ENCODE measurements around the gene TBCC.
"Not testable (repeated sequence)": the region's sequence is repeated elsewhere in the genome, so short reads cannot be mapped to it uniquely, and the experiment has no call there.

Gene TBCC

GRCh38 chr6:42758756-42759430 is 13.0 kb upstream of the TBCC start:
- no peaks in the 10 kb centered on the region for H3K27me3 Mint-ChIP-seq
- no peak overlapping the region for H3K4me3 Mint-ChIP-seq
- no peaks in the 10 kb centered on the region for H3K9me3 Mint-ChIP-seq (ENCODE audit: low read depth)
- peaks cover 9% of the 10 kb centered on the region for H3K36me3 Mint-ChIP-seq
- peaks cover 27% of the 10 kb centered on the region for H3K4me1 Mint-ChIP-seq (ENCODE audit: low read depth)
- H3K27ac Mint-ChIP-seq: no peak overlapping the region

GRCh38 chr6:42756722-42757121 is 10.8 kb upstream of the TBCC start:
- H3K27me3 Mint-ChIP-seq: no peaks in the 10 kb centered on the region
- H3K4me3 Mint-ChIP-seq: no peak overlapping the region
- no peaks in the 10 kb centered on the region for H3K9me3 Mint-ChIP-seq (ENCODE audit: low read depth)
- H3K4me1 Mint-ChIP-seq (ENCODE audit: low read depth): peaks cover 30% of the 10 kb centered on the region
- peaks cover 12% of the 10 kb centered on the region for H3K36me3 Mint-ChIP-seq
- H3K27ac Mint-ChIP-seq: no peak overlapping the region

GRCh38 chr6:42754759-42755158 is 8.9 kb upstream of the TBCC start:
- Mint-ChIP-seq H3K36me3 (peaks cover 12% of the 10 kb centered on the region), H3K27me3 (no peaks in the 10 kb centered on the region), H3K4me3 (no peak overlapping the region), H3K4me1 (ENCODE audit: low read depth) (peaks cover 35% of the 10 kb centered on the region), H3K9me3 (ENCODE audit: low read depth) (no peaks in the 10 kb centered on the region), H3K27ac (no peak overlapping the region)

GRCh38 chr6:42751055-42751454 is 5.2 kb upstream of the TBCC start:
- no peak overlapping the region for H3K4me3 Mint-ChIP-seq
- no peaks in the 10 kb centered on the region for H3K9me3 Mint-ChIP-seq (ENCODE audit: low read depth)
- no peaks in the 10 kb centered on the region for H3K27me3 Mint-ChIP-seq
- peaks cover 31% of the 10 kb centered on the region for H3K4me1 Mint-ChIP-seq (ENCODE audit: low read depth)
- peaks cover 8% of the 10 kb centered on the region for H3K36me3 Mint-ChIP-seq
- H3K27ac Mint-ChIP-seq: no peak overlapping the region

GRCh38 chr6:42748203-42748898 is 2.4 kb upstream of the TBCC start:
- peak overlapping the region; percentile 95 for H3K27ac Mint-ChIP-seq
- peaks cover 12% of the 10 kb centered on the region for H3K36me3 Mint-ChIP-seq
- H3K4me1 Mint-ChIP-seq (ENCODE audit: low read depth): peaks cover 37% of the 10 kb centered on the region
- H3K9me3 Mint-ChIP-seq (ENCODE audit: low read depth): no peaks in the 10 kb centered on the region
- H3K27me3 Mint-ChIP-seq: no peaks in the 10 kb centered on the region
- H3K4me3 Mint-ChIP-seq: peak overlapping the region; percentile 99

- Mint-ChIP-seq H3K4me3 (peak overlapping the region; percentile 99), H3K27ac (peak overlapping the region; percentile 95), H3K27me3 (no peaks in the 10 kb centered on the region), H3K4me1 (ENCODE audit: low read depth) (peaks cover 36% of the 10 kb centered on the region), H3K9me3 (ENCODE audit: low read depth) (peaks cover 7% of the 10 kb centered on the region), H3K36me3 (peaks cover 9% of the 10 kb centered on the region)
Measured at GRCh38 chr6:42746463-42747391, 824 bp upstream of the TBCC start.

GRCh38 chr6:42745083-42745639 is 742 bp downstream of the TBCC start:
- peaks cover 6% of the 10 kb centered on the region for H3K36me3 Mint-ChIP-seq
- H3K27ac Mint-ChIP-seq: peak overlapping the region; percentile 34

GRCh38 chr6:42744351-42744893 is 1.5 kb downstream of the TBCC start:
- Mint-ChIP-seq H3K4me1 (ENCODE audit: low read depth) (peaks cover 31% of the 10 kb centered on the region), H3K27me3 (no peaks in the 10 kb centered on the region), H3K9me3 (ENCODE audit: low read depth) (peaks cover 7% of the 10 kb centered on the region), H3K4me3 (peak overlapping the region; percentile 99), H3K36me3 (peaks cover 6% of the 10 kb centered on the region), H3K27ac (peak overlapping the region; percentile 34)

More at GRCh38 chr6:42745083-42745639, 742 bp downstream of the TBCC start:
- peaks cover 7% of the 10 kb centered on the region for H3K9me3 Mint-ChIP-seq (ENCODE audit: low read depth)
- no peaks in the 10 kb centered on the region for H3K27me3 Mint-ChIP-seq
- peaks cover 31% of the 10 kb centered on the region for H3K4me1 Mint-ChIP-seq (ENCODE audit: low read depth)
- peak overlapping the region; percentile 99 for H3K4me3 Mint-ChIP-seq

- Mint-ChIP-seq H3K27me3 (no peaks in the 10 kb centered on the region), H3K36me3 (peaks cover 4% of the 10 kb centered on the region), H3K9me3 (ENCODE audit: low read depth) (peaks cover 7% of the 10 kb centered on the region), H3K4me3 (peak overlapping the region; percentile 59), H3K27ac (no peak overlapping the region), H3K4me1 (ENCODE audit: low read depth) (peaks cover 15% of the 10 kb centered on the region)
Measured at GRCh38 chr6:42742116-42742894, 3.6 kb downstream of the TBCC start.

GRCh38 chr6:42740725-42741124 is 5.2 kb downstream of the TBCC start:
- Mint-ChIP-seq H3K4me3 (no peak overlapping the region), H3K36me3 (peaks cover 2% of the 10 kb centered on the region), H3K9me3 (ENCODE audit: low read depth) (peaks cover 7% of the 10 kb centered on the region), H3K27ac (no peak overlapping the region), H3K27me3 (no peaks in the 10 kb centered on the region), H3K4me1 (ENCODE audit: low read depth) (peaks cover 12% of the 10 kb centered on the region)

GRCh38 chr6:42735976-42736375 is 9.9 kb downstream of the TBCC start:
- H3K36me3 Mint-ChIP-seq: no peaks in the 10 kb centered on the region
- H3K27ac Mint-ChIP-seq: no peak overlapping the region
- no peaks in the 10 kb centered on the region for H3K27me3 Mint-ChIP-seq
- no peak overlapping the region for H3K4me3 Mint-ChIP-seq
- no peaks in the 10 kb centered on the region for H3K4me1 Mint-ChIP-seq (ENCODE audit: low read depth)
- H3K9me3 Mint-ChIP-seq (ENCODE audit: low read depth): no peaks in the 10 kb centered on the region

- not testable (repeated sequence) for H3K36me3 Mint-ChIP-seq; H3K27me3 Mint-ChIP-seq; H3K4me1 Mint-ChIP-seq (ENCODE audit: low read depth); H3K9me3 Mint-ChIP-seq (ENCODE audit: low read depth); H3K27ac Mint-ChIP-seq; H3K4me3 Mint-ChIP-seq
Measured at GRCh38 chr6:42733867-42734481, 11.9 kb downstream of the TBCC start.

- no peak overlapping the region for H3K27ac Mint-ChIP-seq
- H3K27me3 Mint-ChIP-seq: no peaks in the 10 kb centered on the region
- H3K4me1 Mint-ChIP-seq (ENCODE audit: low read depth): peaks cover 21% of the 10 kb centered on the region
- no peaks in the 10 kb centered on the region for H3K36me3 Mint-ChIP-seq
- H3K9me3 Mint-ChIP-seq (ENCODE audit: low read depth): no peaks in the 10 kb centered on the region
- H3K4me3 Mint-ChIP-seq: no peak overlapping the region
Measured at GRCh38 chr6:42729731-42730130, 16.2 kb downstream of the TBCC start.

All from activated naive CD8-positive, alpha-beta T cell (primary cell).